CD4-positive, alpha-beta T cell treated with Interleukin-1 beta for 1 hour (primary cell): Measurements from ENCODE around the gene AGBL3.
"Not testable (repeated sequence)": the region's sequence is repeated elsewhere in the genome, so short reads cannot be mapped to it uniquely, and the experiment has no call there.

ENCODE experiments used
- DNase-seq, 2 donors: peaks; one replicate each; pipeline ENCODE4 v3.0.0-alpha.2; 2020 to 2022

The AGBL3 gene

DNA sequence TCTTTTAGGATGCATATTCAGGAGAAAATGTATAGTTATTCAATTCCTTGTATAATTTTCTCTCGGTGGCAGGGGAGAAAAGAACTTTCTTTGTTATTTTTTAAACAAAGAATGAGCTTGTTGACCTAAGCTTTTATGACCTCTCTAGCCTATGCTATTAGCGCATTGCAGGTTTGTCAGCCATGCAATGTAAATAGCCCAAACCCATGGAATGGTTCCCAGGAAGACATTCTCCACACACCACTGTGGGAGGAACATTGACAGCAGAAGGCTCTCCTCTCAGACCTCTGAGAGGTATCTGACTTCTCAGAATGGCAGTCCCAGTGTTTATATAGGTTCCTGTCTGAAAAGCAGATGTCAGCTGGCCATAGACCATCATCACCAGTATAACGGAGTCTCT, 19.6 kb upstream of the AGBL3 start:
- DNase-seq = no peak

DNA sequence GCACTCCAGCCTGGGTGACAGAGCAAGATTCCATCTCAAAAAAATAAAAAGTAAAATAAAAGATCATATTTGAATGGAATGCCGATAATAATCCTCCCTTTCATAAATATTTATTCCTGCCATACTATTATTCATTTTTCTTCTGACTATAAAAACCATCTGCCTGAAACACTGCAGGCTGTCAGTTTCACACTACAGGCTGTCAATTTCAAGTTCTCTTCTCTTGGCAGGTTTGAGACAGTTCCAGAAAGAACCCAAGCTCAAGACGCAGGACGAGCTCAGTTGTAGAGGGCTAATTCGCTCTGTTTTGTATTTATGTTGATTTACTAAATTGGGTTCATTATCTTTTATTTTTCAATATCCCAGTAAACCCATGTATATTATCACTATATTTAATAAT, 18.2 kb upstream of the AGBL3 start:
- DNase-seq = no peak

DNA sequence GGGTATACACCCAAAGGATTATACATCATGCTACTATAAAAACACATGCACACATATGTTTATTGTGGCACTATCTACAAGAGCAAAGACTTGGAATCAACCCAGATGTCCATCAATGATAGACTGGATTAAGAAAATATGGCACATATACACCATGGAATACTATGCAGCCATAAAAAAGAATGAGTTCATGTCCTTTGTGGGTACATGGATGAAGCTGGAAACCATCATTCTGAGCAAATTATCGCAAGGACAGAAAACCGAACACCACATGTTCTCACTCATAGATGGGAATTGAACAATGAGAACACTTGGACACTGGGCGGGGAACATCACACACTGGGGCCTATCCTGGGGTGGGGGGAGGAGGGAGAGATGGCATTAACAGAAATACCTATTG, 4.7 kb upstream of the AGBL3 start:
- not testable (repeated sequence) for DNase-seq

DNA sequence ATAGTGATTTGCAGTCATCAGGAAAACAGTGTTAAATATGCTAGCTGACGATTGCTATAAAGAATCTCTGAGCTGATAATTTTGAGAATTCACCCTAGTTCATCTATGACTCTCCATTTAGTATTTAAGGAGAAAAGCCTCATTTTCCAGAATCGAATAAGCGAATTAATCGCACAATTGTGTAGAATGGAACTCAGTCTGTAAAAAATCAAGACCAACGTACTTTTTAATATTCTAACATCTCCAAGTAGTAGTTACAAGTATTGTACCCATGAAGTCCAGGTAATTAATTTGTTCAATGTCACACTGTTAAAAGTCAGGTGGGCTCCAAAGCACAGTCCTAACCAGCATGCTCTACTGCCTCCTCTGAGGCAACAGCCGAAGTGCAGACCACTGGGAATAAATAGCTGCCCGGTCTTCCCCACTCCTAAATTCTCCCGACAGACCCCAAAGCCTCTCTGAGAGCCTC, 380 bp upstream of the AGBL3 start:
- no peak for DNase-seq

DNA sequence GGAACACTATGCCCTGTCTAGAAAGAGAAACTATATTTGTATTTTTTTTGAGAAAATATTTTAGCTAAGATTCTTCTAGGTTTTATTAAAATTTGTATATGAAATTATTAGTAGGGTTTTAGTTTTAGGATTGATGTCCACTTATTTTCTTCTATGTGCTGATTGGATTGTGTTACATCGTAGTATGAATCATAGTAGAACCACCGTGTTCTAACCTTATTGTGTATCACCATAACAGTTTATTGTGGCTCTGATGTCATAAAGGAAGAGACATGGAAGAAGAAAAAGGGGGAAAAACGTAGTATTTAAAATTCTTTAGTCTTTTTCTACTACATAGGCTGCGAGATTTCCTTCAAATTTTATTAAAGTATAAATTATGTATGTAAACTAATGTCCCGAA, 1.9 kb downstream of the AGBL3 start:
- DNase-seq = no peak

DNA sequence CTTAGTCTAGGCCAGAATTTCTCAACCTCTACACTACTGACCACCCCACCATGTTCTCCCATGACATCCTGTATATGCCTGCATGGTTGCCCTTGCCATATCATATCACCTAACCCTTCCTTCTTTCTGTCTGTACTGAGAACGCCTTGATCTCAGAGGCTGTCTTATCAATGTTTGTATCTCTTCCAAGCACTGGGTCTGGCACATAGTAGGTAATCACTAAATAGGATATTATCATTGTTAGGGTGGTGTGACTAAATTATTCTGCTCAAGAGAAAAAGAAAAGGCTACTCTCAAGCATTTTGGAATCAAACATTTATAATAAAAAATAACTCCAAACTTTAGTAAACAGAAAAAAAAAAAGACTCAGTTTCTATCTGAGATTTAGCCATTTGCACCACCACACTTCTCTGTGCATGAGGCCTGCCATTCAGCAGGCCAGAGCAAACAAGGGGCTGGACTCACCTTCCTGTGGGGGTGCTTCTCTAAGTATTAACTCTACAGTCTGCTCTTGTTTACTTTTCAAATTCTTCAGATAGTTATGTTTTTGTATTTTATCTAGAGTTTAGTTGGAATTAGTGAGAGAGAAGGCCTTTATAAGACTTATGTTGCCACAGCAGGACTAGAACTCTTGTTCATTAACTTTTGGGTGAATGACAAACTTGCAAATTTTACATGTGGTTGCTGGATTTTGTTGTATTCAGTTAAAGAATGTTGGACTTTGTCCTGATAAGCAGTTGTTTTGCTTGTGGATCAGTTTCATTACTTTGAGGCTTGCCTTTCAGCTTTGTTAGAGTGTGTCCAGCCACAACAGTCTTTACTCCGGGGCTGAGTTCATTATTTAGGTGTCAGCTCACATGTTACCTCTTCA, 5.4 kb downstream of the AGBL3 start:
- DNase-seq = no peak

DNA sequence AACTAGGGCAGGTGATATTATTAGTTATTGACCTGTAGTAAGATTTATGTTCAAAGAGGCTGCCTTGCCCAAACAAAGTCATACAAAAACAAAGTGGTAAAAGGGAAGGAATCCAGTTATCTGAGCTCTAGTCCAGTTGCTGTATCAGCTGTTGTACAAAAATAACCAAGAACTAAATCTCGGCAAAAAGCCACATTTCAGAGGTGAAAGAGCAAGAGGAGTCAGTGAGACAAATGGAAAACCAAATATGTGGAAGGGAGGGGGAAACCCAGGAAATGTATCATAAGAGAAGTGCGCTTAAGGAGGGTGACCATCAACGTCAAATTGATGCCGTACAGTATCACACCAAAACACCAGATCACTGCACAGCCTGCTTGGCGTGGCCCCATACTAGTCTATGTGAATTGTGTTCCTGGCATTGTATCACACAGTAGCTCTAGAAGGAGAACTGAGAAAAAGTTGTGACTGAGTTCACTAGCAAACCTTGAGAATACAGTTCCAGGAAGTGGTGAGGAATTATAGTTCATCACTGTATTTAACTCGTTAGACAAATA, 6.4 kb downstream of the AGBL3 start:
- peak; percentile 14 to 21 for DNase-seq

DNA sequence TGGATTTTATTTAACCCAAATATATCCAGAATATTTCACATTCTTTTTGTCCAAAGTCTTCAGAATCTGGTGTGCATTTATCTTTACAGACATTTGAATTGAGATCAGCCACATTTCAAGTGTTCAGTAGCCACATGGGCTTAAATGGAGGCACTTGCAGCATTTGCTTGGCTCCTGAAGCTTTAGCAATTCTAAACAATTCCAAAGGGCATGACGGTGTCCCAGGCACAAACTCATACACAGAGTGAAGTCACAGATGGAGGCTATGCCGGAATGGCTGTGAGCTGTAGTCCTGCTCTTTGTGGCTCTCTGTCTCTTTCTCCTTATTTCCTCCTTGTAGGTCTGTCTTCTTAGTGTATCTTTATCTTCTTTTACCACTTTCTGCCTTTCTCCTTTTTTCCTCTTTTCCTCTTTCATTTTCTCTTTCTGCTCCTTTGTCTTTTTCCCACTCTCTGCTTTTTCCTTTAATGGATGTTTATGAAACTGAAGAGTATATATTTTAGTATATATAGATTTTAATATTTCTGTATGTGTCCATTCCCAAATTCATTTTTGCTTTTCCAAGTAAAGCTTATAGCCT, 7.7 kb downstream of the AGBL3 start:
- DNase-seq = no peak

DNA sequence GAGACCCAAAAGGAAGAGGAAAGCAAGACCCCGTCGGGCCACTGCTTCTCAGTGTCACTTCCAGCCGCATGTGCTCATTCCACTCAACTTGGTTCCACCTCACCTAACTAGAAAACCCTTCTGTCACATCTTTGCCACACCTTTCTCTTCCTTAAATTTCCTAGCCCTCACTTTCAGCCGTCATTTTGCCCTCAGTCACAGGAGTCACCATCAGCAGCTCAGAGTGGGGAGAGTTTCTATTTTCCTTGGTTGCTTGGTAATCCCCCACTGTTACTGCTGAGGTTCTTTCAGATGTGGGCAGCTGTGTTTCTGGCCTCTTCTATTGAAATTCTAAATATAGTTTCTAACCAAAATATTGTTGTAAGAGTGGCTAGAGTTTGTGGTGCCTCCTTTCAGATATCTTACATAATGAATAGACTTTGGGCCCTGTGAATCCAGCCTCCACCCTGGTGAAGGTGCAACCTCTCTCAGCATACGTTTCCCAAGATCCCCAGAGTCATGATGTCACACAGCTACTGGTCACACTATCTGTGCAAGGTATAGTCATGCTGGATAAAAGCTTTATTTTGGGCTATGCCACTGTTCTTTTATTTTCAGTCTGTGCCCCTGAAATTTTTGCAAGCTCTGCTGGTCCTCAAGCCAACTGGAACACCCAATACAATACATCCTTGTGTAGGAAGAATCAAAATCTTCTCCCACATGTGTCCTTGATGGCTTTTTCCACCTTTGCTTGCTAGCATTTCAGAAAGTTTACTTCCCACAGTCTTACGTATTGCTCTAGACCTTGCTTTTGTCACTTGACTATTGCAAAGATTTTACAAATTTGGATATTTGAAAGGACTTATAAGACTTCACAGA, 9.2 kb downstream of the AGBL3 start:
- peak; percentile 44 to 46 for DNase-seq

DNA sequence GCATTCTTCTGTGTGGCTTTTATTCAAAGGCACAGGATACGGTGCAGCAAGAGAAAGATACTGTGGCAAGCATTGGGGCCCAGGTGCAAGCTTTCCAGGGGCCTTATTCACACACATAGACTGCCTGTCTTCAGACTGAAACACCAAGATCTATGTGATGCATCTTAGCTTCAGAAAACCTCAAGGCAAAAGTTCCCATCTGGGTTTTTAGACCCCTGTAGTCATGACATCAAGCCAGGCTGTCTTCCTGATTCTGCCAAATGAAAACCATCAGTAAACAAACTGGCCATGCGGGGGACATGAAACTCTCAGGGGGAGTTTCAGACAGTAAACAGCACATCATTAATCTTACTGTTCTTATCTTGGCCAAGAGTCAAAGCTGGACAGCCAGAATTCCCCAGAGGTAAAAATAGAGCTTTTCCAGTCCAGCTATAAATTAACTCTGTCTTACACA, 9.8 kb downstream of the AGBL3 start:
- peak in 1 of 2 donors; percentile 2 for DNase-seq

DNA sequence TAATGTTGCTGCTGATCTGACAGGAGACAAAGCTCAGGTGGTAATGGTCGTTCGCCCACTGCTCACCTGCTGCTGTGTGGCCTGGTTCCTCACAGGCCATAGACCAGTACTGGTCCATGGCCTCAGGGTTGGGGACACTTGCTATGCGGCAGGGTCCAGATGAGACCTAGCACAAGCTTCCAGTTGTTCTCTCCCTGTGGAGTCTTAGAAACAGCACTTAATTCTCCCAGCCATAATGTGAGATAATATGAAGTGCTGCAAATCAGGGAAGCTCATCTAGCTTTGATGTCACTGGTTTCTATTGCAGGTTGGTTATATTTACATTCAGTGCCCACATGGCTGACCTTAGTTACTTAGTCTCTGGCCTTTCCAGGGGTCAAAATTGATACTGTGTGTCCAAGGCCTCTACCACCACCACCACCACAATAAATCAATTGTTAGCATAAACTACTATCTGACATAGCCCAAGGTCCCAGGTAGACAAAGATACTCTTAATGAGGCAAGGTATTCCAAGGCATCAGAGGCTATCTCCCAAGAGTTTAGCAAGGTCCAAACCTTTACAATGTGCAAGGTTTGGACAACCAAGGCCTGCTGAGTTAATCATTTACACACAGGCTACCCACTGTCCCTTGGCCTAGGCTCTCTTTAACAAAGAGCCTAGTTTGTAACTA, 11.0 kb downstream of the AGBL3 start:
- no peak for DNase-seq

DNA sequence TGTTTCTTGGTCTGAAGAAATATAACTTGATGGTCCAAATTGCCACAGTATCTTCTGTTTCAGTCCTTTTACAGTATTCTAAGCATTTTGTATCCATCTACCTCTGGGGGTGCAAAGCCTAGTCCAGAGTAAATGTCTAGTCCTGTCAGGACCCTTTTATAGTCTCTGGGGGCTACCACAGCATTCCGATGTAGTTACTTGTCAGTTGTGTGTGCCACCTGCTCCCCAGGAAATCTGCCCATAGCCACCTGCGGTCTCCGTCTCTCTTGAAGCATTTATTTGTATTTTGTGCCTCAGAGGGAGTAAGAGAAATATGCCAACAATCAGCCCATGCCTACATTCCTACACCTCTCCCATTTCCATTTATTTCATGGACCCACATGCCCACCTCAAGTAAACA, 12.8 kb downstream of the AGBL3 start:
- DNase-seq = no peak

DNA sequence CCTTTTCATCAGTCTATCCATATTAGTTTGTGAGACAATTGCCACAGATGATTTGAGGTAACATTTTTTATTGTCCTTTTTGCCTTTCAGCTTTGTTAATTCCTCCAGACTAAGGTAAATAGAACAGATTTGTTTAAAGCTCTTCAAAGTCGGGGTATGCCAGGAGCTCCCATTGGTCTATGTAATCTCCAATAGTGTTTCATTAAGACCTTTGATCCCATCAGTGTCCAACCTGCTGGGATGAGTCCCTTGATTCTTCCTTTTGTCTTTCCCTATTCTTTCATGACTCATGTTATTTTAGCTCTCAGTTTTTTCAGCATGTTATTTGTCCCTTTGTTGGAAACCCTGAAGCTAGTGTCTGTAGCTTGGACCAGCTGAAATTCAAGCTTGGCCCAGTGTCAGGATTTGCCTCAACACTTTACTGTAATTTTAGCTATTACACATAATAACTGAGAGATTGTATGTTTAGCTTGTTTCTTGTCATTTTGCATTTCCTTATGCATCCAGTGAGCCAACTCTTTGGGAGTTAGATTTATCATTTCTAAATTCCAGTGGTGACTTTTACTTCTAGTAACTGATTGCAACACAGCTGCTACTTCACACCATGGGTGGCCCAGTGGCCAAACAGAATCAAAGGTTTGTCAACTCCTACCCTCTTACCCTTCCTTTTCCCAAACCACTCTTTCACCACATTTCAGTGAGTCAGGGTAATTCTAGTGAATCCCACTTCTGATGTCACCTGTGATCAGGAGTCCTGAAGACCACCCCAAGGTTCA, 15.3 kb downstream of the AGBL3 start:
- no peak for DNase-seq

DNA sequence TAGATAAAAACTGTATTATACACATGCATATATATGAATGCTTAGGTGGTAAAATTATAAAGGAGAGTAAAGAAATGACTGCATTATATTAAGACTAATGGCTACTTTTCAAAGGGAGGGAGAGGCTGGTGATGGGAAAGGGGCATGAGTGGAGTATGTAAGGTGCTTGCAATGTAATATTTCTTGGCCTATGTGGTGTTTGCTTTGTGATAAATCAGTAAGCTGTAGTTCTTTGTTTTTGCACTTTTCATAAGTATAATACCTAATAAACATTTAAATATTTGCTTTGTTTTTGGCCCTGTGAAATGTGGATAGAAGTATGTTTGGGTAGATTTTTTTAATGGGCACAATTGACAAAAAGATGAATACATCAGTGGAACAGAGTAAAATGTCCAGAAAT, 25.9 kb downstream of the AGBL3 start:
- no peak for DNase-seq

DNA sequence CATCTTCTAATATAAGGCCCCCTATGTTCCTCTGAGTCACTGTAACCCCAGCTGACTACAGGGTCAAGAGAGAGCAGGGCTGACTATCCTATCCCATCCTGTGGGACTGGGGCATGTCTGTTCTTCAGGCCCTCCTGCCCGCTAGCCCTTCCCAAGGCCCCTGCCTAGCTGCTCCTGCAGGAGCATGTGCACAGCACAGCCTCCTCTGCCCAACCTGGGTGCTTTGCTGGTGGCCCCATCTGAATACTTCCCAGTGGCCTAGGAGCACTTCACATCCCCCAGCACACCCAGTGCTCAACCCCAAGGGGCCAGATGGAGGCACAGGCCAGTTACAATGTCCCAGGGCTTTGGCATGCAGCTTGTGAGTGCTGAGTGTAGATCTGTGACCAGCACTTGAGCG, 37.3 kb downstream of the AGBL3 start:
- no peak for DNase-seq

DNA sequence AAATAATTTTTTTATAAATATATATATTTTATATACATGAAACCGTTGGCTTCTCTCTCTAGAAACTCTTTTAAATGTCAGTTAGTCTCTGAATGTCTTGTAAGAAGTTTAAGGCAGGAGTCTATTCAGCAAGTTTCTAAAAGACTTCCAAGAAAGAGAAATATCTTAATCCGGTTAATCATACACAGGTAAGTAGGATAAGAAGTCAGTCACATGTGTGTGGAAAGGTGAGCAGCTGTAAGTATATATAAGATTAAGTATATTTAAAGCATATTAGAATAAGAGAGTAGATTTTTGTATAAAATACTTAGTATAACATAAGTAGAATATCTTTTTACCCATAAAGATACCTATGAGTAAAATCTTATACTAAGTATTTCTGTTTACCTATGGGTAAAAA, 48.9 kb downstream of the AGBL3 start:
- no peak for DNase-seq

DNA sequence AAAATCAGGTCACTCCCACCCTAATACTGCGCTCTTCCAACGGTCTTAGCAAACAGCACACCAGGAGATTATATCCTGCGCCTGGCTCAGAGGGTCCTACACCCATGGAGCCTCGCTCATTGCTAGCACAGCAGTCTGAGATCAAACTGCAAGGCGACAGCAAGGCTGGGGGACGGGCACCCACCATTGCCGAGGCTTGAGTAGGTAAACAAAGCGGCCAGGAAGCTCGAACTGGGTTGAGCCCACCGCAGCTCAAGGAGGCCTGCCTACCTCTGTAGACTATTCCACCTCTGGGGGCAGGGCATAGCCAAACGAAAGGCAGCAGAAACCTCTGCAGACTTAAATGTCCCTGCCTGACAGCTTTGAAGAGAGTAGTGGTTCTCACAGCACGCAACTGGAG, 80.7 kb downstream of the AGBL3 start:
- DNase-seq = not testable (repeated sequence)

DNA sequence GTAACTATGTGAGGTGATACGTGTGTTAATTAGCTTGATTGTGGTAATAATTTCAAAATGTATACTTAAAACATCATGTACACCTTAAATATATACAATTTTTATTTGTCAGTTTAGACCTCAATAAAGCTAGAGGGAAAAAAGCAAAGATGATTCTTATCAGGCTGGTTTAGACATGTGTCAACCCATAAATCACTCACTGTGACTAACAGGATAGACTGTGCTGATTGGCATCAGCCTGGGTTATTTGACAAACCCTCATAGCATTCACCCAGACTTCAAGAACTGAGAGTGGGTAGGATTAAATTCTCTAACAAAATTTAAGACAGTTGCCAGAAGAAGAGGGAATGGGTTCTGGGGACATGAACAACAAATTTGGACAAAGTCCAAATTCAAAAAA, 87.8 kb downstream of the AGBL3 start:
- DNase-seq = no peak

DNA sequence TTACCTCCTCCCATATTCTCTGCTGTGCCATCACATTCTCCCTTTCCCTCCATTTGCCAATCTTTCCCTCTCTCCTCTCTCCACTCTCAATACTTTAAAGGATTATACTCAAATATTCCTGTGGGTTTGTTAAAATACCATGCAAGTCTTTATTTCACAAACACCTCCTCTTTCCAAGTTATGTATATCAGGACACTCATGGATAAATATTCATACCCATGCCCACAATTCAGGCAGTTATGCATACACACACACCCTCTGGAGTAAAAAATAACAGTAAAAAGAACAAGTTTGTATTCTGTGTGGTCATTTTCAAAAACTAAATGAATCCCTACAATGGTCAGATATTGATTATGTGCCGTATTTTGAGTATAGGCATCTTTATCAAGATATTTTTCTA, 88.2 kb downstream of the AGBL3 start:
- DNase-seq = no peak

DNA sequence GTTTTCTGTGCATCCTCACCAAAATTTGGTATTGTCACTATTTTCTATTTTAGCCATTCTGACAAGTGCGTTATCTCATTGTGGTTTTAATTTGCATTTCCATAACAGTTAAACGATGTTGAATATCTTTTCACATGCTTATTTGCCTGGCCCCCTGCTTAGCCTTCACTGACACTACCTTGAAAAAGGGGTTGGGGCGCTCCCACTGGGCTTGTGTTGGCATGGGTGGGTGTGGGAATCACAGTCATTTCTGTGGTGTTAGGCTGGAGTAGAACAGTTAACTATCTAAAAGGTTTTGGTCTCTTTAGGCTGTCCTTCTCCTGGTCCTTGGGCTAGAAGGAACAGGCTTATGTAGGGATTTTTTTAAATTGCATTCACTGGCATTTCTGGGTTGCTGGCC, 89.4 kb downstream of the AGBL3 start:
- DNase-seq = no peak

DNA sequence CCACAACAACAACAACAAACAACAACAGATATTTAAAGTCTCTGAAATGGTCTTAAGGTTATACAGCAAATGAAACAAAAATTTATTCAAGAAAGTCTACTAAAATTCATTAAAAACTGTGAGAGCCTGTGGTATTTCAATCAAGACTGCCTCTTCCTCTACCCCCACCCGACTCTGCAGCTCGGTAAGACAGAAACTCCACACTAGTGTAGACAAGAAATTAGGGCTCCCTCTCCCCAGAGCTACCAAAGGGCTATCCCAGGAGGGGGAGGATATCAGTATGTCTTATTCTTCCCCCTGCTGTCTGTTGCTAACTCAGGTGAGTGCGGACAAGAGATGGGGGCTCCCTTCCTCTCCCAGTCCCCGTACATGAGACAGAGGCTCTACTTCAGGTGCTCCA, 90.6 kb downstream of the AGBL3 start:
- DNase-seq = no peak

DNA sequence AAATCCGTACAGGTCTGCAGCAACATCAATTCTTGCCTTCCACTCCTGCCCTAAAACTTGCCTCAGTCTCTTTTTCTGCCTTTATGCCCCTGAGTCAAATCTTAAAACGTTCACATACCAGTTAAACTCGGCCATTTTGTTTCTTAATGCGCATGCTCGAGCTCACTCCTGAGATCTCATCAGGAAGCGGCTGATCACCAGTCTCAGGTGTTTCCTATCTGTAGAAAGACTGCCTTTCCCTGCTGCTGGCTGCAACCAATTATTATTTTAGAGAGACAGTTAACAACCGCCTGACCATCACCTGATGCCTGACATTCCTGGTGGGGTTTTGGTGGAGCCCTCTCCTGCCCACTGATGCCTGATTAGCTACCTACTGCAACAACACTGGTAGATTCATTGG, 91.3 kb downstream of the AGBL3 start:
- no peak for DNase-seq
